Adrenal gland (tissue), 12 donors: ENCODE data around the gene APCDD1. TPM values are rescaled to one million over a fixed set of nuclear protein-coding genes. Genes with fewer than 3 reads are reported as not detected.

Experiments used
- DNase-seq, 7 donors: peaks; one replicate each; pipeline ENCODE4 v3.0.0-alpha.2; 2019 to 2020
- H3K27ac ChIP-seq, 5 donors: fragments of 200-600 bp; sonication (generic) in 4 of 5; 1 replicate in 3 of 5; 2 replicates in 2 of 5; pipeline versions ENCODE4 v1.5.1 to v1.8.0; 2016 to 2020; ENCODE audit warnings: mild to moderate bottlenecking in 1 of 5
- H3K27me3 ChIP-seq: fragments of 200-600 bp; 2 replicates; pipeline ENCODE4 v1.8.0; 2021
- H3K36me3 ChIP-seq, 2 donors: fragments of 200-600 bp; replicated peaks in 1 of 2; 1 replicate in 1 of 2; 2 replicates in 1 of 2; pipeline versions ENCODE4 v1.5.1 to v1.8.0; 2018 to 2022
- H3K4me1 ChIP-seq, 2 donors: fragments of 200-600 bp; replicated peaks in 1 of 2; 1 replicate in 1 of 2; 2 replicates in 1 of 2; pipeline versions ENCODE4 v1.5.1 to v1.8.0; 2018 to 2021
- H3K4me3 ChIP-seq, 4 donors: fragments of 200-600 bp; sonication (generic) in 3 of 4; one replicate each; pipeline ENCODE4 v1.5.1; 2016 to 2018
- H3K9me3 ChIP-seq, 3 donors: fragments of 200-600 bp; sonication (generic) in 1 of 3; replicated peaks in 1 of 3; 1 replicate in 2 of 3; 2 replicates in 1 of 3; pipeline versions ENCODE4 v1.5.1 to v1.8.0; 2016 to 2021
- POLR2A ChIP-seq, 2 donors: fragments of 450-650 bp; IDR thresholded peaks; one replicate each; pipeline ENCODE4 v1.6.1; 2017; ENCODE audit warnings: antibody characterized with exemption in 2 of 2, mild to moderate bottlenecking in 2 of 2, moderate library complexity in 1 of 2
- WGBS, 4 donors: extraction: QIAGEN DNeasy Blood & Tissue Kit in 2 of 4; methylation state at CpG; one replicate each; pipeline versions ENCODE4 v1.1.5 to v1.1.7; 2013 to 2017; 5-methylcytosine and 5-hydroxymethylcytosine counted together
- intact Hi-C, 2 donors: fragments of 100-400 bp; cut with DNase I; formaldehyde crosslinking; loops; one replicate each; pipeline versions ENCODE4 v1.14.1 to v1.15.0; 2022 to 2023
- polyA plus RNA-seq, 3 donors: library from polyadenylated mRNA; stranded (reverse); fragments of 200-250 nt in 2 of 3; fragments of 350-450 nt in 1 of 3; fragmentation: Illumina TruSeq in 1 of 3; extraction: RNeasy Lipid Tissue Mini Kit (QIAGEN cat#74804) in 1 of 3; gene quantifications; one replicate each; pipeline ENCODE4 v1.2.3, GENCODE V29; 2013 to 2014
- total RNA-seq, 9 donors: library from RNA; depleted of rRNA in 4 of 9; stranded (reverse); fragments of >200 nt in 4 of 9; fragments of 120-200 nt in 1 of 9; fragmentation: NEBNext Ultra II Directional in 1 of 9; extraction: Animal tissue kit (Norgen Biotek cat#: 25700) in 1 of 9; gene quantifications; one replicate each; pipeline versions ENCODE4 v1.1.0 to v1.2.4, GENCODE V29; 2013 to 2023
- TF ChIP-seq, protein P1 (sequence below), 6 experiments: fragments of 450-650 bp in 4 of 6; fragments of 200-600 bp in 2 of 6; sonication (generic) in 1 of 6; IDR thresholded peaks; 1 replicate in 5 of 6; 2 replicates in 1 of 6; pipeline versions ENCODE4 v1.5.1 to v1.8.0; 2016 to 2021; ENCODE audit warnings: antibody characterized with exemption in 6 of 6, mild to moderate bottlenecking in 2 of 6, moderate library complexity in 1 of 6
- donor health status: healthy with polysubstance abuse.
- donor health status: Bipolar disorder and iron deficiency.
- donor health status: DM: yes; HTN: yes; CAD: no.
- donor health status: DM: no; HTN: no; CAD: no.
- donor health status: DM: no; HTN: no; CAD: no.
- donor health status: DM: yes; HTN: yes; CAD: no.

Gene APCDD1
- total and polyA plus RNA-seq, 12 donors, result 7.1 to 62.2 (median 21.9) TPM

DNA sequence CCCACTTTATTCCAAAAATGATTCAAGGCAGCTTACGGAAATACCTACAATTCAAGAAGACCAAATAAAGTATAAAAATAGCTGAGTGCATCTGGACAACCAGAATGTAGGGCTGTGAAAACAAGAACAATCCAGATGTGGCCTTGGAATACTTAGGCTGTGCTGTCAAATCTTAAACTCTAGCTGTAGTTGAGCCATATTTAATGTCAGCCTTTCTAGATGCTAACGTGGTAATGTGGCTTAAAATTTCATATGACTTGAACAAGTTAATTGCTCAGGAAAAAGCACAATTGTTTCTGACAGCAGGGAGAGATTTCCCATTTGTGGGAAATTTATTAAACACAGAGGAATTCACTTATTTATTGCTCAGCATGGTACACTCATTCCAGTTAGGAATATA is 56.8 kb downstream of the APCDD1 start:
- Histone ChIP-seq H3K36me3 (no peaks in the 10 kb centered on the region), H3K4me3 (no peak overlapping the region), H3K4me1 (peaks cover 0 to 9% of the 10 kb centered on the region in 2 donors), H3K27me3 (no peaks in the 10 kb centered on the region), H3K27ac (no peak overlapping the region), H3K9me3 (peaks cover 0 to 9% (median 0%) of the 10 kb centered on the region in 3 donors)
- intact Hi-C loops, result no loop called here
- 36 to 53% (median 44%) methylated on average over 2 of the region's 2 CpGs for WGBS, 4 donors
- DNase-seq, result no peak
- TF ChIP-seq, protein P1, sequence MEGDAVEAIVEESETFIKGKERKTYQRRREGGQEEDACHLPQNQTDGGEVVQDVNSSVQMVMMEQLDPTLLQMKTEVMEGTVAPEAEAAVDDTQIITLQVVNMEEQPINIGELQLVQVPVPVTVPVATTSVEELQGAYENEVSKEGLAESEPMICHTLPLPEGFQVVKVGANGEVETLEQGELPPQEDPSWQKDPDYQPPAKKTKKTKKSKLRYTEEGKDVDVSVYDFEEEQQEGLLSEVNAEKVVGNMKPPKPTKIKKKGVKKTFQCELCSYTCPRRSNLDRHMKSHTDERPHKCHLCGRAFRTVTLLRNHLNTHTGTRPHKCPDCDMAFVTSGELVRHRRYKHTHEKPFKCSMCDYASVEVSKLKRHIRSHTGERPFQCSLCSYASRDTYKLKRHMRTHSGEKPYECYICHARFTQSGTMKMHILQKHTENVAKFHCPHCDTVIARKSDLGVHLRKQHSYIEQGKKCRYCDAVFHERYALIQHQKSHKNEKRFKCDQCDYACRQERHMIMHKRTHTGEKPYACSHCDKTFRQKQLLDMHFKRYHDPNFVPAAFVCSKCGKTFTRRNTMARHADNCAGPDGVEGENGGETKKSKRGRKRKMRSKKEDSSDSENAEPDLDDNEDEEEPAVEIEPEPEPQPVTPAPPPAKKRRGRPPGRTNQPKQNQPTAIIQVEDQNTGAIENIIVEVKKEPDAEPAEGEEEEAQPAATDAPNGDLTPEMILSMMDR (IDR thresholded peaks at IDR 0.05), result no peak
- TF ChIP-seq POLR2A (IDR thresholded peaks at IDR 0.05), result no peak

DNA sequence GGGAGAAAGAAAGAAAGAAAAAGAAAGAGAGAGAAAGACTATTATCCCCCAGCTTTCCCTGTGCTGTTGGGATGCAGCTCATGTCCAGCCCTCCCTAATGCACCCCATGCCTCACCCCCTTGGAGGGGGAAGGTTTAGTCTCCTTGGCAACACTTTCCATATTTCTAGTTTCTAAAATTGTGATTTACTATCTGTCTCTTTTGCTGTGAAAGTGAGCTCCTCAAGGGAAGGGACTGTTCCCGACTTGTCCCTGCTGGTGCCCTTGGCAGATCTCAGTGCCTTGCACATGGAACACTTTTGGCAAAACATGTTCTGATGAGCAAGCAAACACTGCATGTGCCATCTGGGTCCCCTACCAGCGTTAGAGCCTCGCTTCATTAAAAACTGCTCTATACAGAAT is 59.6 kb downstream of the APCDD1 start:
- Histone ChIP-seq H3K9me3 (no peaks in the 10 kb centered on the region), H3K4me3 (no peak overlapping the region), H3K27me3 (no peaks in the 10 kb centered on the region), H3K4me1 (peaks cover 0 to 19% of the 10 kb centered on the region in 2 donors), H3K36me3 (no peaks in the 10 kb centered on the region), H3K27ac (no peak overlapping the region)
- TF ChIP-seq, protein P1 (IDR thresholded peaks at IDR 0.05), result no peak
- no peak for TF ChIP-seq POLR2A (IDR thresholded peaks at IDR 0.05)
- 30 to 38% (median 31%) methylated on average over 2 to 3 of the region's 3 CpGs for WGBS, 4 donors
- intact Hi-C loops, result no loop called here
- DNase-seq, result no peak

DNA sequence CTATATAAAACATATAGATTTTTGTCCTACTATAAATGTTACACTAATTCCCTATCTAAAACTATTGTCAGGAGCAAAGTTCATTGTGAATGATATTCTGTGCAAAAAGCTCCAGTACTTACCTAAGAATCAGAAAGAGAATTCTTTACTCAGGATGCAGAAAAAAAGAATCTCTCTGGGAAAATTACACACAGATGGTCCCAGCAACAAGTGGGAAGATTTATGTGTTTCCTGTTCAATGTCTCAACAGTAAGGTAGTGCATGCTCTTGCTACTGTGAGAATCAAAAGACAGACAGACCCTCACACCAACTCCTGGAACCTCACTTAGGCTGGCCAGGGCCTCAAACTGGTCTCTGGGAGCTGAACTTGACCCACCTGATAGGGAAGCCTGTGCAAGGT is 60.2 kb downstream of the APCDD1 start:
- Histone ChIP-seq H3K36me3 (no peaks in the 10 kb centered on the region), H3K27ac (no peak overlapping the region), H3K4me1 (peaks cover 0 to 24% of the 10 kb centered on the region in 2 donors), H3K27me3 (no peaks in the 10 kb centered on the region), H3K9me3 (no peaks in the 10 kb centered on the region), H3K4me3 (no peak overlapping the region)
- TF ChIP-seq POLR2A (IDR thresholded peaks at IDR 0.05), result no peak
- TF ChIP-seq, protein P1 (IDR thresholded peaks at IDR 0.05), result no peak
- intact Hi-C loops, result no loop called here
- no peak for DNase-seq

DNA sequence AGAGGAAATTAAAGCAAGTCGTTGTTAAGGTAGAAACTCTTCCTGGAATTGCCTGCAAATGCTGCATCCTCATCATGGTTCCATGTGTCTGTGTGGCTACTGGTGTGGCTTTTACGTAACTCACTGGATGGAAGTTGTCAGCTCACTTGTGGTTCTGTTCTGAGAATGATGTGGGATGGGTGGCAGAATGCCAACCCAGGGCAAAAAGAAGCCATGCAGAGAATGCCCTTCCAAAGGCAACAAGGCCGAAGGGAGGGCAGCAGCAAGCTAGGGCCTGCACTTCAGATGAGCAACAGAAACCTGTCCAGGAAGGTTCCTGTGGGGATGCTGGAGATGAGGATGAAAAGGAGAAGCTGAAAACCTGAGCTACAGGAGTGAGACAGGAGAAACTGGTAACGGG is 61.0 kb downstream of the APCDD1 start:
- Histone ChIP-seq H3K9me3 (no peaks in the 10 kb centered on the region), H3K27me3 (no peaks in the 10 kb centered on the region), H3K4me1 (peaks cover 0 to 28% of the 10 kb centered on the region in 2 donors), H3K27ac (no peak overlapping the region), H3K36me3 (no peaks in the 10 kb centered on the region), H3K4me3 (no peak overlapping the region)
- intact Hi-C loops, result loop anchor here in 1 of 2 donors (5.0 kb wide), 1 partner anchor 543 kb away; no protein-coding TSS in a partner anchor
- DNase-seq, result no peak
- no peak for TF ChIP-seq POLR2A (IDR thresholded peaks at IDR 0.05)
- TF ChIP-seq, protein P1 (IDR thresholded peaks at IDR 0.05), result no peak
- WGBS, 4 donors, result 58 to 77% (median 69%) methylated on average over 4 of the region's 4 CpGs
